ENCODE results near the gene LDHB.

DNA sequence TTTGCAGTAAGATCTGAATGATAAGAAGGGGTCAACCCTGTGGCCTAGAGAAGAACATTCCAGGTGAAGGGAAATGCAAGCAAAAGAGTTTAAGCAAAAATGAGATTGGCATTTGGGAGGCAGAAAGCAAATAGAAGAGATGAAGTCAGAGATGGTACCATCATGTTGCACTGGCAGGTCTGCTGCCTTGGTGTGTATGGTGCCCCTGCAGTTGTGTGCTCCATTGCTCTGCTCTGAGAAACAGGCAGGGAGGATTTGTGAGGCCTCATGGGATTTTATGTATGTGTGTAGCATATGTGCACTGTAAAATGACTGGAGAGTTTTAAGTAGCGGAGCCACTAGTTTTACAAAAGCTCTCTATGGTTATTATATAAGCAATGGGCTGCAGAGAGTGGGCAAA is 6.6 kb downstream of the LDHB start:
- TF ChIP-seq, protein P1, sequence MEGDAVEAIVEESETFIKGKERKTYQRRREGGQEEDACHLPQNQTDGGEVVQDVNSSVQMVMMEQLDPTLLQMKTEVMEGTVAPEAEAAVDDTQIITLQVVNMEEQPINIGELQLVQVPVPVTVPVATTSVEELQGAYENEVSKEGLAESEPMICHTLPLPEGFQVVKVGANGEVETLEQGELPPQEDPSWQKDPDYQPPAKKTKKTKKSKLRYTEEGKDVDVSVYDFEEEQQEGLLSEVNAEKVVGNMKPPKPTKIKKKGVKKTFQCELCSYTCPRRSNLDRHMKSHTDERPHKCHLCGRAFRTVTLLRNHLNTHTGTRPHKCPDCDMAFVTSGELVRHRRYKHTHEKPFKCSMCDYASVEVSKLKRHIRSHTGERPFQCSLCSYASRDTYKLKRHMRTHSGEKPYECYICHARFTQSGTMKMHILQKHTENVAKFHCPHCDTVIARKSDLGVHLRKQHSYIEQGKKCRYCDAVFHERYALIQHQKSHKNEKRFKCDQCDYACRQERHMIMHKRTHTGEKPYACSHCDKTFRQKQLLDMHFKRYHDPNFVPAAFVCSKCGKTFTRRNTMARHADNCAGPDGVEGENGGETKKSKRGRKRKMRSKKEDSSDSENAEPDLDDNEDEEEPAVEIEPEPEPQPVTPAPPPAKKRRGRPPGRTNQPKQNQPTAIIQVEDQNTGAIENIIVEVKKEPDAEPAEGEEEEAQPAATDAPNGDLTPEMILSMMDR (IDR thresholded peaks at IDR 0.05): no peak
- TF ChIP-seq POLR2A (IDR thresholded peaks at IDR 0.05) (no peak), EP300 (IDR thresholded peaks at IDR 0.05) (no peak)
